Central memory CD8-positive, alpha-beta T cell (primary cell): ENCODE results near the gene LAMA2.

Source experiments
- ATAC-seq: fragments of 150-1000 bp; cut with Tn5 transposase; replicated peaks from 2 replicates; pipeline ENCODE4 v1.10.0; 2022; ENCODE audit warnings: mild to moderate bottlenecking, moderate FRiP score, moderate number of reproducible peaks; ENCODE audit not compliant: poor library complexity, severe bottlenecking; ENCODE audit errors: extremely low read depth
- DNase-seq, 2 donors: peaks; one replicate each; pipeline ENCODE4 v3.0.0; 2021; ENCODE audit warnings: low spot score in 2 of 2
- H3K27ac Mint-ChIP-seq: one replicate; pipeline ENCODE4 v1.8.0; 2022; ENCODE audit warnings: low read depth, mild to moderate bottlenecking, moderate library complexity, mixed read lengths
- H3K27me3 Mint-ChIP-seq: one replicate; pipeline ENCODE4 v1.8.0; 2022; ENCODE audit warnings: mixed read lengths
- H3K36me3 Mint-ChIP-seq: one replicate; pipeline ENCODE4 v1.8.0; 2022; ENCODE audit warnings: mild to moderate bottlenecking, moderate library complexity, mixed read lengths; ENCODE audit not compliant: insufficient read depth
- H3K4me1 Mint-ChIP-seq: one replicate; pipeline ENCODE4 v1.8.0; 2022; ENCODE audit warnings: mixed read lengths
- H3K4me3 Mint-ChIP-seq: one replicate; pipeline ENCODE4 v1.8.0; 2022; ENCODE audit warnings: mild to moderate bottlenecking, moderate library complexity, mixed read lengths
- H3K9me3 Mint-ChIP-seq: one replicate; pipeline ENCODE4 v1.8.0; 2022; ENCODE audit warnings: mixed read lengths

LAMA2 gene

DNA sequence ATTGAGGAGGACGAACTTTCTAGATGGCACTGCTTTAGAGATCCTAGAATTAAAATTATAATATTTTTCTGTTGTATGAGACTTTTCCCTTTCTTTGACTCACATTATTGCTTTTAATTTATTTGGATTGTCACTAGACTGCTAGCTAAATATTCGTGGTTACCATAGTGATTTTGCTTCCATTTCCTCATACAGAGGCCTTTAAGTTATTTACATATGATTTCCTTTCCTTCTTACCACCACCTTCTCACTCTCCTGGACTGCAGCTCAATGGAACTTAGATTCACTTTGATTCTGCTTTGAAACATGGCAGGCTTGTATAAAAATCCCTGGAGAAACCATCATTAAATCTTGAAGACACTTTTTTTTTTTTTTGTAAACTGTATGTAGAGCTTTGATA is 222.9 kb downstream of the LAMA2 start:
- Mint-ChIP-seq H3K9me3 (no peaks in the 10 kb centered on the region), H3K36me3 (no peaks in the 10 kb centered on the region), H3K4me3 (no peak overlapping the region), H3K27ac (no peak overlapping the region), H3K4me1 (no peaks in the 10 kb centered on the region), H3K27me3 (no peaks in the 10 kb centered on the region)
- DNase-seq = no peak
- ATAC-seq = no peak

DNA sequence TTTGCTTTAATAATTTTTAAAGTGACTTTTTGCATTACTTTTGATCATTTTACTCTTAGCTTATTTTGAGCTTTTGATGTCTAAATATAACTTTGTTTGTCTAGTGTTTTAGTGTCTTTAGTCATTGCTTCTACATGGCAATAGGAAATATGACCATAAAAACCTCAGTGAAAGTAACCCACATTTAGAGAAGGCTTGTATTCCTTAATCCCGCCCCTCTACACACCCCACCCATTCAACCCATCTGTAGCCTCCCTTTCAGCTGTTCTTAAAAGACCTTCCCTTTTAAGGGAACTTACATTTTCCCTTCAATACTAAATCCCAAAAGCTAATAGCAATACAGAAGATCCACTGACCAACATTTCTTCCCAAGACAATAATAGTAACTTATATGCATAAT is 225.4 kb downstream of the LAMA2 start:
- Mint-ChIP-seq H3K36me3 (no peaks in the 10 kb centered on the region), H3K27me3 (no peaks in the 10 kb centered on the region), H3K4me3 (no peak overlapping the region), H3K27ac (no peak overlapping the region), H3K9me3 (no peaks in the 10 kb centered on the region), H3K4me1 (no peaks in the 10 kb centered on the region)
- DNase-seq (no peak), ATAC-seq (no peak)

DNA sequence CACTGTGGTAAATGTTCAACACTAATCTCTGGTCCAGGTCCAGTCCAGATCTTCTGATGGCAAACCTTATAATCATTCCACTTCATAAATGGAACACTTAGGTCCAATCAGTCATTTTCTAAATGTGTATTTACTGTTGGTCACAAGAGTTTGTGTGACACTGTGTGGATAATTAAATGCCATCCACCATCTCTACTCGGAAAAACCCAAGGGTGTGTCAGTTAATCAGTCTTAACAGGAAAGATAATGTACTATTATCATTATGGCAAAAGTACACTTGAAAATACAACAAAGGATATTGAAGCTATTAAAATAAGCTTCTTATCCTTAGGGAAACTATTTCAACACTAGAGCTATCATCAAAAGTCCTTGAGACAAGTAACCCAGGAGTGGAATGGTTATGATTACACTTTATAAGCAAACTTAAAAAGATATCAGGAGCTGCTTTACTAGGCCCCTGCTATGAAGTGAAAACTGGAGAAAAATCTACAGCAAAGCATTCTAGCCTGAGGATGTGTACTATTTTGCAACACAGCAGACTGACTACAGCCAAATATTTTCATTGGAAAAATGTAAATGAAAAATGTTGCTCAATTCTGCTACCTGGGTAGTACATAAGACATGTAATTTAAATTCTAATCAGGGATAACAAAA is 227.9 kb downstream of the LAMA2 start:
- ATAC-seq = no peak
- no peaks in the 10 kb centered on the region for H3K36me3 Mint-ChIP-seq

DNA sequence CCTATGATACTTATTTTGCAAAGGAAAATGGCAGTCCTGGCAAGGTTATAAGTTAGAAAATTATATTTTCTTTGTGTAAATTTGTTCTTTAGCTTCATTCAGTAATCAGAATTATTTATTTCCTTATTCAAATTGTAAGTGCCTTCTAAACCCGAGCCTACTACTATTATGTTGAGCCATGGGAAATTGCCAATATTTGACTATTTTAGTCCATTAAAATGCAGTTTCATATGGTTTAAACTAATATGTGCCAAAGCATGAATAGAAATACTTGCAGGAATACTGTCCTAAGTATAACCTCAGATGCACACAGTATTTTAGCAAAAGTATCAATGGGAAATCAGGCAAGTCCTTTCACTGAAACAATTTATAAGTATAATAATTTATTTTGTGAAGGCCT is 228.4 kb downstream of the LAMA2 start:
- Mint-ChIP-seq H3K4me1 (no peaks in the 10 kb centered on the region), H3K27ac (no peak overlapping the region), H3K27me3 (no peaks in the 10 kb centered on the region), H3K4me3 (no peak overlapping the region), H3K9me3 (no peaks in the 10 kb centered on the region), H3K36me3 (no peaks in the 10 kb centered on the region)
- ATAC-seq (no peak), DNase-seq (no peak)

More for the DNA sequence above, 227.9 kb downstream of the LAMA2 start:
- no peak for DNase-seq
- no peaks in the 10 kb centered on the region for H3K27me3 Mint-ChIP-seq
- H3K27ac Mint-ChIP-seq = no peak overlapping the region
- H3K9me3 Mint-ChIP-seq = no peaks in the 10 kb centered on the region
- no peaks in the 10 kb centered on the region for H3K4me1 Mint-ChIP-seq
- no peak overlapping the region for H3K4me3 Mint-ChIP-seq

DNA sequence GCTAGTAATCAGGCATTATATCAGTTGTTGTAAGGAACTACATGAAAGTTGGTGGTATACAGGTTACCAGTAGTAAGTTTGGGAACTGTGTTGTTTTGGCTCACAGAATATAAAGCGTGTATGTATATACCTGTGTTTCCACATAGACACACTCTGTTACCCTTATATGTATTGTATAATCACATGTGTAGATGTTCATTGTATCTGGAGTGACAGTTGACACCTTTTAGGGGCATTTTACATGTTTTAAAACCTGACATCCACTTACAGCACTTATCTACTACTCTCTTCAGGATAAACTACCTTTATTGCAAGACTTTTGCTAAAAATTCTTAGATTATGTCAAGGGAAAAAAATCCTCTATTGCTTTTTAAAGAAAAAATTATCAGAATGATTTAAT is 228.9 kb downstream of the LAMA2 start:
- Mint-ChIP-seq H3K27me3 (no peaks in the 10 kb centered on the region), H3K4me3 (no peak overlapping the region), H3K36me3 (no peaks in the 10 kb centered on the region), H3K27ac (no peak overlapping the region), H3K4me1 (no peaks in the 10 kb centered on the region), H3K9me3 (no peaks in the 10 kb centered on the region)
- ATAC-seq (no peak), DNase-seq (no peak)

DNA sequence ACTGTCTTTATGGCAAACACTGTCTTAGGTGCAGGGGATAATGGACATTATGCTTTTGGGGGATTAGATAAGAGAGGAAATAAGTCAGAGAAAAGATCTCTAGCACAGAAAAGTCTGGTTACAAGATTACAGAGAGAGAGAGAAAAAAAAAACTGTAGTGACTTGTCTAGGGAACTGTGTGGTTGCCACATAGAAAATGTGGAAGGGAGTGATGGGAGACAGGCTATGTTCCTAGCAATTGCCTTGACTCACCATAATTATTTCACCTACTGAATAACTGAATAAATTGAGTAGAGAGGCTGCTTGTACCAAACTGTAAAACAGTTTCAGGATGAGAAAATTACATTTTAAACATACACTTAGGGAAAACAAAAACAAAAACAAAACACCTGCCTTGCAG is 229.7 kb downstream of the LAMA2 start:
- H3K4me3 Mint-ChIP-seq = no peak overlapping the region
- no peaks in the 10 kb centered on the region for H3K4me1 Mint-ChIP-seq
- no peak for DNase-seq
- no peak for ATAC-seq
- no peaks in the 10 kb centered on the region for H3K27me3 Mint-ChIP-seq
- no peaks in the 10 kb centered on the region for H3K9me3 Mint-ChIP-seq
- no peaks in the 10 kb centered on the region for H3K36me3 Mint-ChIP-seq
- H3K27ac Mint-ChIP-seq = no peak overlapping the region

DNA sequence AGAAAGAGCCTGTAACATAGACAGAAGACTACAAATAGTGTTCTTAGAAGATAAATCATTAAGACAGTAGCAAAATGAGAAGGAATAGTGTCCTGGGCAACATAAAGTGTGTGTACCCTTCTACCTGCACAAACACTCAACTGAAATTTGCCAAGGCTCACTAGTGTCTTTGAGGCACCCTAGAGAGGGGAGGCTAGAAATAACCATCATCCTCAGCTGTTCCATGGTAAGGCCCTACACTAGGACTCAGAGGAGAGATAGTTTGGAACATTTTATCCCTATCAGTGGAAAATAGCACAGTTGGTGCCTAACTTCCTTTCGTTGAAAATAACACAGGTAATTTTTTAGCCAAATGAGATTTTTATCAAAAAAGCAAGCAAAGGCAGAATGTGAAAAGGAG is 230.7 kb downstream of the LAMA2 start:
- no peak overlapping the region for H3K4me3 Mint-ChIP-seq
- H3K36me3 Mint-ChIP-seq = no peaks in the 10 kb centered on the region
- ATAC-seq (no peak), DNase-seq (no peak)
- H3K4me1 Mint-ChIP-seq = no peaks in the 10 kb centered on the region
- no peaks in the 10 kb centered on the region for H3K27me3 Mint-ChIP-seq
- H3K9me3 Mint-ChIP-seq = no peaks in the 10 kb centered on the region
- H3K27ac Mint-ChIP-seq = no peak overlapping the region

DNA sequence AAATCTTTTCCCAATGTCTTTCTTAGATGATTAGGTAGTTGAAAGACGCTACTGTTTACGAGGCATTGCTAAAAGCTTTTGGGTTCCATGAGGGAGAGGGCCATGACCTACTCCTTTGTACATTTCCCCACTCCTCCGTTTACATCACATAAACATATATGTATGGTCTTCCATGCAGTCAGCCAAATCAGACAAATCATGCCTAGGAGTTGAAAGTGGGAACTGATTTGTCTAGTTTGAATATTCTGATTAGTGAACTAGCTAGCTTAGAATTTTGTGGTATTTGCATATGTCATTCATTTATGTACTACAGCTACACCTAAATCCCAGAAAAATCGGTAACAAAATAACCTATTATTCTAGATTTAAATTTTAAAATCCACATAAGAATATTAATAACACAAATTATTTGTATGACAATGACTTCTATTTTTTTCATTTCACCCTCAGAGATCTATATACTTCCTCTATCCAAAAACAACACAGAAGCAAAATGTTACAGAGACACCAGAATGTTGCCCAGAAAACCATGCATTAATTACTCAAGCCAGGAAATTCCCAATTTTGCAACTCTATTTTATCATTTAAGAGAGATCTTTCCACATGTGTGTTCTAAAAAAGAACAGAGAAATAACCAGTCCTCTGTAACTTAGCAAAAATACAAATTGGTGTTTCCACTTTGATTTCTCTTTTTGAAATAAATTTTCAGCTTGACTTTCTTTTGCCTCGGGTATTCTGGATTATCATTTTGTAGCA is 231.9 kb downstream of the LAMA2 start:
- H3K27me3 Mint-ChIP-seq = no peaks in the 10 kb centered on the region
- no peaks in the 10 kb centered on the region for H3K36me3 Mint-ChIP-seq
- no peak for DNase-seq
- no peaks in the 10 kb centered on the region for H3K9me3 Mint-ChIP-seq
- no peak overlapping the region for H3K27ac Mint-ChIP-seq
- no peak for ATAC-seq
- H3K4me3 Mint-ChIP-seq = no peak overlapping the region
- no peaks in the 10 kb centered on the region for H3K4me1 Mint-ChIP-seq

DNA sequence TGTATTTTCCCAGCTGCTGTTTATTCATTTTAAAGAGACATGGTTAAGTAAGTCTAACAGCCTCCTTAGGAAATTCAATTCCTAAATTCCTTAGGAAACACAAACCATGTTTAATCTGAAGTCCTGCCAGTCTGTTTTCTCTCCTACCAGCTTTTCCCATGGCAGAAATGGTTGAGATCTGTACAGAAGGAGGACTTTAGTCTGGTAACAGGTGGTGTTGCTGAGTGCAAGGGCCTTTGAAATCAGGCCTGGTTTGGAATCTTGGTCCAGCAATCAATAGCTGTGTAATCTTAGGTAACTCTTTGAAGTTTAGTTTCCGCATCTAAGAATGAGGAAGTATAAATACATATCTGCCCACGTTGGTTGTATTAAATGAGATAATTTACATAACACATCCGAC is 232.5 kb downstream of the LAMA2 start:
- no peak for ATAC-seq
- no peak for DNase-seq
- Mint-ChIP-seq H3K4me3 (no peak overlapping the region), H3K27me3 (no peaks in the 10 kb centered on the region), H3K9me3 (no peaks in the 10 kb centered on the region), H3K27ac (no peak overlapping the region), H3K36me3 (no peaks in the 10 kb centered on the region), H3K4me1 (no peaks in the 10 kb centered on the region)

DNA sequence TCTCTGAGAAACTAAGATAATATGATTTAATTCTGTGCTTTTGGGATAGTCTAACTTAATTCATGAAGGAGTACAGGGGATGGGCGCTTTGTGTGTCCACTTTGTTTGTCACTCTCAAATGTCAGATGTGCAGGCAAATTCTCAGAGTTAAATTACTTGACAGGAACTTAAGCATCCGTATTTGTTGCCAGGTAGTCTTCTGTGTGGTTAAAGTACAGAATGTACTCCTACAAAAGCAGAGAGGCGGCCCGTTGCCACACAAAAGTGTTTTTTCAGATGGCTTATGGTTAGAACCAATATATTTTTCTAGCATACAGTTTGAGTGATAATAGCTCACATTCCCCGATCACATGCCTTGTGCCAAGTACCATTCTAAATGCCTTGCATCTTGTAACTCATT is 234.4 kb downstream of the LAMA2 start:
- Mint-ChIP-seq H3K4me1 (no peaks in the 10 kb centered on the region), H3K27me3 (no peaks in the 10 kb centered on the region), H3K4me3 (no peak overlapping the region), H3K36me3 (no peaks in the 10 kb centered on the region), H3K27ac (no peak overlapping the region), H3K9me3 (no peaks in the 10 kb centered on the region)
- no peak for DNase-seq
- no peak for ATAC-seq

DNA sequence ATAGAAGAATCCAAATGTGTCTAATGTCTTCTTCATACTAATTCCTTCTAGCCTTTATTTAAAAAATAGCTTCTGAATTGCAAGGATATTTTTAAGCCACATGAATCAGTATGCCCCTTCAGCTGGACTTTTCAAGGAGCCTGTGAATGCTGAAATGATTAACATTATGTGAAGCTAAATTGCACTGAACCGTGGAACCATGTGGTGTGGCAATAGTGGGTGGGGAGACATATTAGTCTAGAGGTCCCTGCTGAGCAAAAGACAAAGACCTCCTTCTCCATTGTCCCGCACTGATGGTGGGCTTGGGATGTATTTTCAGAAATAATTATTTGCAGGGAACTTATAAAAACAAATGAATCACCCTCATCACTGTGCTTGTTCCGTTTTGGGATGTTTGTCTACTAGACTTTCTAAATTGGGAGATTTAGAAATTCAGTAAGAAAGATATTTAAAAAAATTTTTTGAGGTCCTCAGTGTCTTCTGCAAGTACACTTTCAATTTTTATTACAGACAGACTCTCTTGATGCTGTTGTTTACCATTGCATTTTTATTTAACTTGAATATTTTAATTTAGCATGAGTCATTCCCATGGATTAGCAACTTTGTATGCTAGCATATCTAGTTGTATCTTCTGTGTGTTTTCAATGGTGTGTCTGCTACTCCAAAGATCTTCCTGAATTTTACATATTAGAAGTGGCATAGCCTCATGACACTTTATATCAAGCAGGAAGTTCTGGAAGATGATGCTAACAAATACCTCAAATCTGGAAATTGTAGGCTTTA is 238.1 kb downstream of the LAMA2 start:
- no peak overlapping the region for H3K27ac Mint-ChIP-seq
- no peaks in the 10 kb centered on the region for H3K36me3 Mint-ChIP-seq
- H3K9me3 Mint-ChIP-seq = no peaks in the 10 kb centered on the region
- no peaks in the 10 kb centered on the region for H3K27me3 Mint-ChIP-seq
- ATAC-seq (no peak), DNase-seq (no peak)
- no peaks in the 10 kb centered on the region for H3K4me1 Mint-ChIP-seq
- no peak overlapping the region for H3K4me3 Mint-ChIP-seq

DNA sequence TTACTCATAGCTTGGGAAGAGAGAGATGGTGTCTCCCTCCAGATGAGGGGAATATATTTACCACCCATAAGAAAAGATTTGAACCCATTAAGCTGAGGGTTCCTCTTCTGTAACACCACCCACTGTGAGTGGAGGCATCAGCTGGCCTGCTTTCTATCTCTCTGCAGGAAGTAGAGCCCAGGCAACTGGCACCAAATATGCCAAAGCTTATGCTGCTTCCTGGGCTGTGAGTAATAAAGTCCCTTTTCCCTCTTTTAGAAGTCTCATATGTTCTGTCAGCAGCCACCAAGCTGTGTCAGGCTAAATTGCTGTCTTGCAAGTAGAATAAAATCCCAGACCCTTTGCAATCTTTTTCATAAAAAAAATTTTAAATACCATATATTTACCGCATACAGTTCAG is 241.4 kb downstream of the LAMA2 start:
- DNase-seq (no peak), ATAC-seq (no peak)
- Mint-ChIP-seq H3K4me1 (no peaks in the 10 kb centered on the region), H3K4me3 (no peak overlapping the region), H3K27me3 (no peaks in the 10 kb centered on the region), H3K36me3 (no peaks in the 10 kb centered on the region), H3K9me3 (no peaks in the 10 kb centered on the region), H3K27ac (no peak overlapping the region)

DNA sequence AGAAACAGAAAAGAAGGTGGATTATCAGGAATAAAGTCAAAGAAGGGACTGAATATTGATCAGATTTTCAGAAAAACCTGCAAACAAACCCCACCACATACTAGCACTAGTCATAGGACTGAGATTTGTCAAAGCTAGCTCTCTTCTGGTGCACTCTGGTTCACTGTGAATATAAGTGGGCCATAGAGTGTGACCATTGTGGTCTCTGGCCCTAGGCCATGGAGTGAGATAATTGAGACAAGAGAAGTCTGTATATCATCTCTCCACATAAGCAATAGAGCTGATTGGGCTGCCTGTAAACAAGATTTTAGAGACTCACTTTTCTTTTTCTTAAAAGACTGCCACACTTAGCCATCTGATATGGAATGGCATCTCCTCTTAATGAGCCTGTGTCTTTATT is 247.2 kb downstream of the LAMA2 start:
- no peaks in the 10 kb centered on the region for H3K4me1 Mint-ChIP-seq
- no peak overlapping the region for H3K4me3 Mint-ChIP-seq
- ATAC-seq (no peak), DNase-seq (no peak)
- peaks cover 14% of the 10 kb centered on the region for H3K27me3 Mint-ChIP-seq
- no peaks in the 10 kb centered on the region for H3K36me3 Mint-ChIP-seq
- no peak overlapping the region for H3K27ac Mint-ChIP-seq
- no peaks in the 10 kb centered on the region for H3K9me3 Mint-ChIP-seq
